ENCODE data around the gene VCAM1. TPM values are rescaled to one million over a fixed set of nuclear protein-coding genes. Genes with fewer than 3 reads are reported as not detected.

Gene VCAM1
- total and polyA plus RNA-seq, 9 of the 15 experiments (the other 6 are each of a cell fraction or from before 2014, with no cell fraction given) = 0.04 to 0.13 TPM; not detected in 7

DNA sequence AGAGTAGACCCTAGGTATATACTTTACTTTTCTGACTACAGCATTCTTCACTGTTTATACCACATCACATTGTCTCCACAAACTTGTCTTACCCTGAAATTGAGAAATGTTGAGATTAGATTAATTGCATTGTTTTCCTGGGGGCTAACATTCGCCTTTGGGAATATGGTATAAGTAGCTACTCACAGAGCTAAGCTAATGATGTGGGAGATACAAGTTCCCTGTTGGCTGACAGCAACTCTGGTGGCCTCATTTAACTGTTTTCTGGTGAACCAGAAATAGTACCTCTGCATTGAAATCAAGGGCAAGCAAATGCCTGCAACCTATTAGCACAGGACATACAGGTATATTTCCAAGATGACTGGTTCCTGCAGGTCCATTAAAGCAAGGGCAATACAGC lies 13.2 kb upstream of the VCAM1 start:
- Histone ChIP-seq H3K4me2 (ENCODE audit: insufficient read depth, low read length) (no peak overlapping the region), H3K9me3 (replicated peaks; ENCODE audit: control insufficient read depth, insufficient read depth, low read depth, low read length) (no peaks in the 10 kb centered on the region), H3K27me3 (ENCODE audit: control insufficient read depth in 2 of 2, insufficient read depth in 2 of 2, low read length in 2 of 2) (no peaks in the 10 kb centered on the region), H3K9ac (ENCODE audit: insufficient read depth in 1 of 2, low read depth in 2 of 2, low read length in 2 of 2) (no peak overlapping the region), H3K4me1 (replicated peaks in 1 of 2; ENCODE audit: control insufficient read depth in 2 of 2, insufficient read depth in 2 of 2, low read length in 2 of 2) (no peaks in the 10 kb centered on the region), H3K27ac (ENCODE audit: extremely low read depth, low read depth, low read length) (no peak overlapping the region), H3K79me2 (ENCODE audit: control insufficient read depth, insufficient read depth, low read length) (no peaks in the 10 kb centered on the region), H2AFZ (ENCODE audit: low read depth, low read length) (no peak overlapping the region), H3K4me3 (no peak overlapping the region), H3K36me3 (ENCODE audit: control insufficient read depth, insufficient read depth, low read length) (no peaks in the 10 kb centered on the region), H3K9me1 (ENCODE audit: control insufficient read depth, insufficient read depth, low read length) (no peaks in the 10 kb centered on the region), H4K20me1 (replicated peaks; ENCODE audit: control insufficient read depth, insufficient read depth, low read length) (no peaks in the 10 kb centered on the region)
- in situ Hi-C loops (cut with MboI) (no loop called here), intact Hi-C loops (cut with micrococcal nuclease) (no loop called here)
- 0% methylated on average over 1 of the region's 1 CpG for WGBS (ENCODE audit: insufficient coverage, low coverage, missing lambda C conversion rate)
- no TSS peak for BruUV-seq (replicated peaks)
- POLR2A ChIA-PET = interaction anchor here (0.5 kb wide), 1 partner anchor 161 kb away, joined by 4 read pairs; no protein-coding TSS in a partner anchor
- DNase-seq (ENCODE audit: extremely low read depth in 1 of 4, low spot score in 3 of 4) (no peak), FAIRE-seq (no peak), ATAC-seq (no peak)
- CTCF ChIA-PET (ENCODE audit: low intra/inter-chr PET ratio) = no interaction called here
- TF ChIP-seq ESRRA (IDR thresholded peaks at IDR 0.05; ENCODE audit: borderline replicate concordance, low read depth) = no peak
- no peak for TF ChIP-seq REST (IDR thresholded peaks at IDR 0.05; ENCODE audit: borderline replicate concordance)
- no peak for TF ChIP-seq REST (CRISPR knock-in tag; IDR thresholded peaks at IDR 0.05; ENCODE audit: low read depth)
- no peak for TF ChIP-seq ZBTB12 (CRISPR knock-in tag; IDR thresholded peaks at IDR 0.05)

Measured in K562 (cell line).